B cell (primary cell): ENCODE data around the gene JPT2. TPM values are rescaled to one million over a fixed set of nuclear protein-coding genes. Genes with fewer than 3 reads are reported as not detected.

Source experiments
- ATAC-seq: fragments of 200-7000 bp; cut with Tn5 transposase; one replicate; pipeline ENCODE4 v1.10.0; 2021; ENCODE audit warnings: low read depth, mild to moderate bottlenecking, moderate number of reproducible peaks, moderate library complexity
- CTCF ChIA-PET: fragments of 350-600 bp; sonication (Branson Sonifier 250); formaldehyde crosslinking; loops from one replicate; lab custom pipeline; 2021; ENCODE audit warnings: antibody characterized with exemption, inconsistent platforms; lab: Charles Lee
- POLR2A ChIA-PET: fragments of 350-600 bp; sonication (Branson Sonifier 250); formaldehyde crosslinking; loops from one replicate; lab custom pipeline; 2021; ENCODE audit warnings: antibody characterized with exemption; lab: Charles Lee
- DNase-seq: peaks from one replicate; pipeline ENCODE4 v3.0.0; 2013
- H2AFZ ChIP-seq: 2 replicates; pipeline ENCODE4 v1.6.1; 2012; ENCODE audit warnings: mild to moderate bottlenecking, low read depth, low read length; ENCODE audit not compliant: insufficient read depth, poor library complexity, severe bottlenecking
- H3K27ac ChIP-seq, 2 donors: 1 replicate in 1 of 2; 2 replicates in 1 of 2; pipeline ENCODE4 v1.5.1; 2012 to 2013; ENCODE audit warnings: low read length in 2 of 2, mild to moderate bottlenecking in 2 of 2, moderate library complexity in 1 of 2
- H3K27me3 ChIP-seq, 4 experiments: fragments of 200-600 bp in 1 of 4; sonication (generic) in 1 of 4; replicated peaks in 1 of 4; 1 replicate in 2 of 4; 2 replicates in 2 of 4; pipeline versions ENCODE4 v1.6.1 to v1.7.0; 2013 to 2016; ENCODE audit warnings: low read length in 3 of 4, mild to moderate bottlenecking in 2 of 4, mixed read lengths in 1 of 4, moderate library complexity in 1 of 4; ENCODE audit not compliant: insufficient read depth in 4 of 4, control insufficient read depth in 3 of 4; ENCODE audit errors: control extremely low read depth in 1 of 4
- H3K36me3 ChIP-seq, 2 experiments: replicated peaks in 1 of 2; 1 replicate in 1 of 2; 2 replicates in 1 of 2; pipeline versions ENCODE4 v1.6.1 to v1.7.1; 2013; ENCODE audit warnings: low read length in 1 of 2; ENCODE audit not compliant: insufficient read depth in 2 of 2, control insufficient read depth in 1 of 2; ENCODE audit errors: control extremely low read depth in 1 of 2, extremely low read depth in 1 of 2
- H3K4me1 ChIP-seq, 2 donors: fragments of 200-600 bp in 1 of 2; sonication (generic) in 1 of 2; 1 replicate in 1 of 2; 2 replicates in 1 of 2; pipeline versions ENCODE4 v1.5.1 to v1.6.1; 2013 to 2017; ENCODE audit warnings: low read length in 2 of 2; ENCODE audit not compliant: control insufficient read depth in 2 of 2, insufficient read depth in 2 of 2
- H3K4me2 ChIP-seq: replicated peaks from 2 replicates; pipeline ENCODE3; 2012; ENCODE audit warnings: mild to moderate bottlenecking, low read depth, low read length; ENCODE audit not compliant: poor library complexity, severe bottlenecking
- H3K4me3 ChIP-seq, 5 experiments: fragments of 200-600 bp in 1 of 5; sonication (generic) in 1 of 5; 1 replicate in 3 of 5; 2 replicates in 2 of 5; pipeline versions ENCODE4 v1.5.1 to v1.7.0; 2011 to 2016; ENCODE audit warnings: low read length in 4 of 5, mild to moderate bottlenecking in 4 of 5, low read depth in 2 of 5, control low read depth in 1 of 5, moderate library complexity in 1 of 5; ENCODE audit not compliant: insufficient read depth in 1 of 5; ENCODE audit errors: control extremely low read depth in 1 of 5, extremely low read depth in 1 of 5
- H3K79me2 ChIP-seq: fragments of 200-600 bp; sonication (generic); one replicate; pipeline ENCODE4 v1.6.0; 2016; ENCODE audit warnings: low read length; ENCODE audit not compliant: control insufficient read depth, insufficient read depth
- H3K9ac ChIP-seq: fragments of 200-600 bp; sonication (generic); 2 replicates; pipeline ENCODE4 v1.6.1; 2017; ENCODE audit warnings: mild to moderate bottlenecking, low read length, moderate library complexity
- H3K9me3 ChIP-seq, 3 donors: one replicate each; pipeline versions ENCODE4 v1.6.1 to v1.7.1; 2013; ENCODE audit warnings: low read length in 2 of 3; ENCODE audit not compliant: control insufficient read depth in 2 of 3, insufficient read depth in 1 of 3; ENCODE audit errors: control extremely low read depth in 1 of 3
- H4K20me1 ChIP-seq: 2 replicates; pipeline ENCODE4 v1.6.0; 2012; ENCODE audit warnings: mild to moderate bottlenecking, low read length; ENCODE audit not compliant: insufficient read depth, control insufficient read depth, poor library complexity, severe bottlenecking
- H3K27ac Mint-ChIP-seq: one replicate; pipeline ENCODE4 v1.8.0; 2021; ENCODE audit warnings: mixed read lengths
- H3K27me3 Mint-ChIP-seq: one replicate; pipeline ENCODE4 v1.8.0; 2021; ENCODE audit warnings: mixed read lengths
- H3K4me1 Mint-ChIP-seq: one replicate; pipeline ENCODE4 v1.8.0; 2021; ENCODE audit warnings: mixed read lengths
- H3K4me3 Mint-ChIP-seq: one replicate; pipeline ENCODE4 v1.8.0; 2021; ENCODE audit warnings: mixed read lengths
- H3K9me3 Mint-ChIP-seq: one replicate; pipeline ENCODE4 v1.8.0; 2022; ENCODE audit warnings: mixed read lengths; ENCODE audit not compliant: insufficient read depth
- EZH2 ChIP-seq: IDR thresholded peaks from 2 replicates; pipeline ENCODE4 v1.6.1; 2012; ENCODE audit warnings: borderline replicate concordance, low read depth, mild to moderate bottlenecking, moderate library complexity, low read length; ENCODE audit not compliant: insufficient read depth, poor library complexity, severe bottlenecking
- WGBS: methylation state at CpG from one replicate; pipeline ENCODE4 v1.1.5; 2013; ENCODE audit warnings: missing lambda C conversion rate; ENCODE audit not compliant: insufficient coverage; 5-methylcytosine and 5-hydroxymethylcytosine counted together
- intact Hi-C: fragments of 100-400 bp; cut with micrococcal nuclease; formaldehyde crosslinking; loops from one replicate; pipeline ENCODE4 v1.10.0; 2022
- polyA plus RNA-seq: library from polyadenylated mRNA; depleted of rRNA; stranded (reverse); fragments of >200 nt; gene quantifications from 2 replicates; pipeline ENCODE4 v1.2.3, GENCODE V29; 2012
- total RNA-seq, 2 donors: library from RNA; stranded (reverse); fragments of 120-200 nt in 1 of 2; gene quantifications; 1 replicate in 1 of 2; 2 replicates in 1 of 2; pipeline versions ENCODE4 v1.2.3 to v1.2.4, GENCODE V29; 2013 to 2022
- TF ChIP-seq, protein P1 (sequence below): fragments of 200-600 bp; IDR thresholded peaks from one replicate; pipeline ENCODE4 v1.8.0; 2022; ENCODE audit warnings: antibody characterized with exemption, mild to moderate bottlenecking

JPT2 gene
- total and polyA plus RNA-seq, 2 donors (not counting 1 experiment from before 2014, with no cell fraction given), result 10.7 to 45.7 TPM

DNA sequence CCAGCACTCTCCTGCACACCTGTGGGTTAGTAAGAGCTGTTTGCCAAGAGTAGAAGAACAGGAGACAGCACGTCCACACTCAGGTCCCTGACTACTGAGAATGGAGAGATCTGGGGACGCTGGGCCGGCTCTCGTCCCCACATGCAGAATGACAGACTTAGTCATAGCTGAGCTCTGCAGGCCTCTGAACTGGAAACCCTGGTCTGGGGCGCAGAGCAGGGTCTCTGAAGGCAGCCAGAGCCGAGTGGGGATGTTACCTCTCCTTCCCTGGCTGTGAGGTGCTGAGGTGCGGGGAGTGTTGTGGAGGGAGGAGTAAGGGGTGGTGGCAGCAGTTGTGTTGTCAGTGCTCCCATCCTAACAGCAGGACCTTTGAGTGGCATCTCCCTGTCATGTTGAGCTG lies 7.2 kb upstream of the JPT2 start:
- POLR2A ChIA-PET, result no interaction called here
- WGBS, result 97% methylated on average over 7 of the region's 7 CpGs

DNA sequence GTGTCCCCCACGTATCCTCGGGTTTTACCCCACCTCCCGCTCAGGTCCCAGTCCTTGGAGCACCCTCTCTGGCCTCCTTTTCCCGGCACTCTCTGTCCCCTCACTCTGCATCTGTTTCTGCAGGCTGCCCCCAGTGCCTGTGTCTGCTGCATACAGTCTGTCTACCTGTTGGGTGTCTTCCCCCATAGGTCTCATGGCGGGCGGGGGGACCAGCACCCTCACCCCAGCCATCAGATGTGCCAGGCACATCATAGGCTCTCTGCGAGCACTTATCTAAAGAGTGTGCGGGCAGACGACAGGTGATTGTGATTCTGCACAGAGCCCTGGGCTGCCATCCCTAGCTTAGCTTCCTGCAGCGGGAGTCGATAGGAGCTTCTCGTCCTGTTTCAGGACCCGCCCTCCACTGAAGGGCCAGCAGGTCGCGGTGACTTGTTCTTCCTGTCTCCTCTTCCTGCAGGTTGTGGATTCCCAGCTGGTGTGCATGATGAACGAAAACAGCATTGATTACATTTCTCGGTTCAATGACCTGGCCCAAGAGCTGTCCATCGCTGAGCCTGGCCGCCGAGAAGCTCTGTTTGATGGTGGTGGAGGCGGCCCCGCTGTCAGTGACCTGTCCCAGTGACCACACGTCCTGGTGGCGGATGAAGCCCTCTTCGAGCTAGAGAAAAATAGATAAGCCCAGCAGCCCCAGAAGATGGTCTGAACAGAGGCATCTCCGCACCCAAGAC lies 4.5 kb upstream of the JPT2 start:
- H3K36me3 ChIP-seq, result peaks cover 0 to 51% of the 10 kb centered on the region in 2 experiments
- peaks cover under 1 to 5% of the 10 kb centered on the region in 2 donors for H3K4me1 ChIP-seq
- H3K9me3 Mint-ChIP-seq, result no peaks in the 10 kb centered on the region
- ChIA-PET CTCF (interaction anchor here (0.9 kb wide), 1 partner anchor 33 kb away, joined by 3 read pairs; the partner anchor contains the start of gene MAPK8IP3), POLR2A (no interaction called here)
- H3K27ac Mint-ChIP-seq, result no peak overlapping the region
- ATAC-seq (no peak), DNase-seq (no peak)
- no peaks in the 10 kb centered on the region for H3K27me3 Mint-ChIP-seq
- H3K4me3 Mint-ChIP-seq, result no peak overlapping the region
- H3K9me3 ChIP-seq, result no peaks in the 10 kb centered on the region
- no peak overlapping the region for H3K4me3 ChIP-seq
- H3K79me2 ChIP-seq, result peaks cover 22% of the 10 kb centered on the region
- H2AFZ ChIP-seq, result no peak overlapping the region
- TF ChIP-seq, protein P1, sequence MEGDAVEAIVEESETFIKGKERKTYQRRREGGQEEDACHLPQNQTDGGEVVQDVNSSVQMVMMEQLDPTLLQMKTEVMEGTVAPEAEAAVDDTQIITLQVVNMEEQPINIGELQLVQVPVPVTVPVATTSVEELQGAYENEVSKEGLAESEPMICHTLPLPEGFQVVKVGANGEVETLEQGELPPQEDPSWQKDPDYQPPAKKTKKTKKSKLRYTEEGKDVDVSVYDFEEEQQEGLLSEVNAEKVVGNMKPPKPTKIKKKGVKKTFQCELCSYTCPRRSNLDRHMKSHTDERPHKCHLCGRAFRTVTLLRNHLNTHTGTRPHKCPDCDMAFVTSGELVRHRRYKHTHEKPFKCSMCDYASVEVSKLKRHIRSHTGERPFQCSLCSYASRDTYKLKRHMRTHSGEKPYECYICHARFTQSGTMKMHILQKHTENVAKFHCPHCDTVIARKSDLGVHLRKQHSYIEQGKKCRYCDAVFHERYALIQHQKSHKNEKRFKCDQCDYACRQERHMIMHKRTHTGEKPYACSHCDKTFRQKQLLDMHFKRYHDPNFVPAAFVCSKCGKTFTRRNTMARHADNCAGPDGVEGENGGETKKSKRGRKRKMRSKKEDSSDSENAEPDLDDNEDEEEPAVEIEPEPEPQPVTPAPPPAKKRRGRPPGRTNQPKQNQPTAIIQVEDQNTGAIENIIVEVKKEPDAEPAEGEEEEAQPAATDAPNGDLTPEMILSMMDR, result no peak
- TF ChIP-seq EZH2, result no peak
- no peak overlapping the region for H3K27ac ChIP-seq
- intact Hi-C loops, result no loop called here
- peaks cover 4% of the 10 kb centered on the region for H3K4me1 Mint-ChIP-seq
- no peaks in the 10 kb centered on the region for H3K27me3 ChIP-seq
- peaks cover 3% of the 10 kb centered on the region for H4K20me1 ChIP-seq
- H3K4me2 ChIP-seq, result no peak overlapping the region
- H3K9ac ChIP-seq, result no peak overlapping the region
- 96% methylated on average over 26 of the region's 26 CpGs for WGBS

More for the DNA sequence above, 7.2 kb upstream of the JPT2 start:
- Histone ChIP-seq H2AFZ (no peak overlapping the region), H3K27ac (no peak overlapping the region), H3K4me2 (no peak overlapping the region), H3K9me3 (no peaks in the 10 kb centered on the region), H4K20me1 (no peaks in the 10 kb centered on the region), H3K4me3 (no peak overlapping the region), H3K79me2 (peaks cover 6% of the 10 kb centered on the region), H3K36me3 (peaks cover 0 to 73% of the 10 kb centered on the region in 2 experiments), H3K4me1 (no peaks in the 10 kb centered on the region), H3K9ac (no peak overlapping the region), H3K27me3 (no peaks in the 10 kb centered on the region)
- DNase-seq (no peak), ATAC-seq (no peak)
- TF ChIP-seq, protein P1, result no peak
- TF ChIP-seq EZH2, result no peak
- Mint-ChIP-seq H3K27me3 (no peaks in the 10 kb centered on the region), H3K4me1 (no peaks in the 10 kb centered on the region), H3K9me3 (no peaks in the 10 kb centered on the region), H3K4me3 (no peak overlapping the region), H3K27ac (no peak overlapping the region)
- CTCF ChIA-PET, result no interaction called here
- intact Hi-C loops, result no loop called here
